GM19328 (cell line): ENCODE data around the gene SORCS2.

Source experiments
- ATAC-seq: cut with Tn5 transposase; IDR thresholded peaks from one replicate; pipeline ENCODE4 v1.9.1; 2021; ENCODE audit warnings: mild to moderate bottlenecking, moderate library complexity; ENCODE audit not compliant: unreplicated experiment

Gene SORCS2

DNA sequence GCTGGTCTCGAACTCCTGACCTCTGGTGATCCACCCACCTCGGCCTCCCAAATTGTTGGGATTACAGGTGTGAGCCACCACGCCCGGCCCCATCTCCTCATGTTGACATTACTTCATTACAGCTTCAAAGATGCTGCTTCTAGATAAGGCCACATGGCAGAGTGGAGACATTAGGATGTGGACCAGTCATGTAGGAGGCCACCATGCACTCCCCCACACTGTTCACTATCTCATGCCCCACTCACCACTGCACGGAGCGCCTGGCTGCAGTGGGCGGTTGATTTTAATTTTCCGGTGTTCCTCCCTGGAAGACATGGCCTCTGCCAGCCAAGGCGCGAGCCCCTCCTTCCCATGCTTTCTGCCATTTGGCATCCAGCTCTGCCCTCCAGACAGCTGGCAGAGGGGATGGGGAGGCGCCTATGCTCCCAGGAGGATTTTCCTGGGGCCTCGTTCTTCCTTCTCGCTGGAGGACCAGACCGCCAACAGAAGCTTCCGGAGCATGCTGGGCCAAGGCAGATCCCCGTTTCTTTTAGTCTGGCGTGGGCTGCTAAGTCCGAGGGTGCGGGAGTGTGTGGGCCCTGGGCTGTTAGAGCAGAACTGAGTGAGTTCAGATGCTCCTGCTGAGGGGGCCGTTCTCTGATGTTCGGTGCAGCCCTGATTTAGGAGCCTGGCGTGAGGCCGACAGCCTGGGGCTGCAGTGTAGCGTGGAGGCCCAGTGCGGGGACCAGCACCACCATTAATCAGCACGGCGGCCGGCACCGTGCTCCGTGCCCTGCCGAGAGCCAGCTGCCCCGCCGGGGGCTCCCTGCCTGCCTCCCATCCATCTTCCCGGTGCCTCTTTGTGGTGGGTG lies 93.1 kb downstream of the SORCS2 start:
- ATAC-seq = no peak

DNA sequence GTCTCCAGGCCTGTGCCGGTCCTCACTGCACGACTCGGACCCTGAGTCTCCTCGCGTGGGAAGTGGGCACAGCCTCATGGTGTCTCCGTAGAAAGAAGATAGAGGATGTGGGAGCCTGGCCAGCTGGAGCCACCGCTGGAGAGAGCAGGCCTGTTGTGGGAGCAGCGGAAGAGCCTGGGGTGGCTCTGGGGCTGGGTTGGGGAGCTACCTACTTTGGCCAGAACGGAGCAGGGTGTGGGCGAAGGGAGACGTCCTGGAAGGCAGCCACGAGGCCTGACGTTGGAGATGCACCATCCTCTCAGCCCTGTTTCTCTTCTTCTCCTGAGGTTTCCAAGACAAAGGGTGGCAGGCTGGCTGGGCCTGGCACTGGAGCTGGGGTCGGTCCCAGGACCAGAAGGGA lies 93.8 kb downstream of the SORCS2 start:
- ATAC-seq = no peak

DNA sequence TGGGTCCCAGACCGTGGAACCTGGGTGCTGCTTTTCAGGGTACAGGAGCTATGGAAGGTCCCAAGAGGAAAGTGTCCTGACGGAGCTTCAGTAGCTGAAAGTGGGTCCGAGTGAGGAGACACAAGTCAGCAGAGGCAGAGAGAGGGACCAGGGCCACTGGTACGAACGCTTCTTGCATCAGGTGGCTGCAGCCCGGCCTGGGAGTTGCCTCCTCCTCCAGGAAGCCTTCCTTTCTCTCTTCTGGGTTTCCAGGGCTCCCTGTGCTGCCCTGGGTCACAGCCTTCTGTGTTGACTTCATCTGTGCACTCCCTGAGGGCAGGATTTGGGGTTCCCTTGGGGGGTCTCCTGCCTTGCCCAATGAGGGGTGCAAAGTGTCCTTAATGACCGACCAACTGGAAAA lies 94.5 kb downstream of the SORCS2 start:
- ATAC-seq = no peak

DNA sequence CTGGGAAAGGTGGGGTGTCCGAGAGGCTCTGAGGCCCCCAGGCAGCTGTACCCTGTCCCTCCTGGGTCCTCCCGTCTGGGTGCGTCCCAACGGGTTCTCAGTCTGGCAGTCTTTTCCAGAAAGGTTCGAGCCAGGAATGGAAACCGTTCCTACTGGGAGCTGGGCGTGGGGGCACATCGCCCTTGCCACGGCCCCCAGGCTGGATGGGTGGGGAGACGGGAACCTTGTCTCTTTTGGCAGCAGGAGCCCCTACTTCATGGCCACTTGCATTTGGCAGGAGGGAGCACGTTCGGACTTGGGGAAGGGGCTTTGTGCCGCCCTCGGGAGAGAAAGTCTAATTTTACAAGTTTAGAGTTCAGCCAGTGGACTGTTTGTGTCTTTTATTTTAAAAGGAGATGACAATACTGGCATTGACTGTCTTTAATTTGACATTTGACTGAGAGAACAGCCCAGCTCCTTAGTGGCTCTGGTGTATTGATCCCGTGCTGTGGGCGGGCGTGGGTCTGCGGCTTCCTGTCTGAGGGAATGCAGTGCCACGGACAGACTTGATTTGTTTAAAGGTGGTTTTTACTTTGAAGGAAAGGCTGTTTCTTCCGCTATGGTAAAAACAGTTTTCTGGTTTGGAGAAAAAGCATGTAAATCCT lies 95.1 kb downstream of the SORCS2 start:
- ATAC-seq = no peak

DNA sequence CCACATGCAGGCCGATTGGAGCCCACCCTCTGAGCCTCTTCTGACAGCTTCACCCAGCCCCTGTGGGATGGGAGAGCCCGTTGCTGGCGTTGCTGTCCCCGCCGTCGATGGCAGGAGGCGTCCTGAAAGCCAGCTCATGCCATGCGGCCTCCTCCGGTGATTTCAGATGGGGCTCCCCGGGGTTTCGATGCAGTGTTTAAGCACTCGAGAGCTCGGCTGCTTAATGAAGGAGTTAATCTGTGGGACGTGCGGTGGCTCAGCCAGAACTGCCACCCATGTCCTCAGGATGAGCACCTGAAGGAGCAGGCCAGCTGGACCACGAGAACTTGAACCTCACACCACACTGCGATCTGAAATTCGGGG lies 95.6 kb downstream of the SORCS2 start:
- ATAC-seq = no peak

DNA sequence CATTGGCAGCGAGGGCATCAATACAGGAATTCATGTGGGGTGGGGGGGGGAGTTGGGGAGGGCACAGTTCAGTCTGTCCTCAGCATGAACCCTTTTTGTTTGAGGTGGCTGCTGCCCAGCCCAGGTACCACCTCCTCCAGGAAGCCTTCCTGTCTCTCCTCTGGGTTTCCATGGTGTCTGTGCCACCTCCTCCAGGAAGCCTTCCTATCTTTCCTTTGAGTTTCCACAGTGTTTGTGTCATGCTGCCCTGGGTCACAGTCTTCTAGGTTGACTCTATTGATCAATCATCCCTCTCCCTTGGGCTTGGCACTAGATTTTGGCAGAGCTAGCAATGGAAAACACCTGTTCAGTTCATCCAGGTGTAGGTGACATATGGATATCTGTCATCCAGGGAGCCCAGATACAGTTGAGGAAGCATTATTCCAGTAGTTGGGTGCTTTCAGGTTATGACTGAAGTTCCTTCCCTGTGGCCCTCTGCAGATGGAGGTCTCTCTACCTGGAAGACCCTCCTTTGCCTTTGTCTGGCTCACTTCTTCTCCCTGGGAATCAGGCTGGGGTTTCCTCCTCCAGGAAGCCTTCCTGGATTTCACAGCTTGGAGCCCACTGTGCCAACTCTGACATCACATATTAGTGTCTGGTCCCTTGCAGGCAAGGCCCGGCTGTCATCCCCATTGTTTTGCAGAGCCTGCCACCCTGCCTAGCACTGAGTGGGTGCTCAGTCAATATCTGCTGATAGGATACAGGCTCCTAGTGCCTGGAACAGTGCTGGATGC lies 96.6 kb downstream of the SORCS2 start:
- no peak for ATAC-seq

DNA sequence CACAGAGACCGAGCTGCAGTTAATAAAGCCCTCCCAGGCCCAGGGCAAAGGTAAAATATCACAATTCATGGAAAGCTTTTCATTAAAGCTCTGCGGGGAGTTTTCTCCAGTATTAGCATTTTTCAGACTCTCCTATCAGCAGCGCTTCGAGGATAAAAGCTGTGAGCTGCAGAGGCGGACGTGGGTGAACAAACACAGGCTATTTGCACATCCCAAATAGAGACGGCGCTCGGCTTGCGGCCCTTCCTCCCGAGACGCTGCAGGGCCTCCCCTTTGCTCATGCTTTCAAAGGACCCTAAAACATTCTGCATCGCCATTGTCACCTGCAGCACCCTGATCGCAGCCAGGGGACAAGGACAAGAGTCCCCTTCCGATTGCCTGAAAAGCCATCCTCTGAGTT lies 97.3 kb downstream of the SORCS2 start:
- ATAC-seq = no peak

DNA sequence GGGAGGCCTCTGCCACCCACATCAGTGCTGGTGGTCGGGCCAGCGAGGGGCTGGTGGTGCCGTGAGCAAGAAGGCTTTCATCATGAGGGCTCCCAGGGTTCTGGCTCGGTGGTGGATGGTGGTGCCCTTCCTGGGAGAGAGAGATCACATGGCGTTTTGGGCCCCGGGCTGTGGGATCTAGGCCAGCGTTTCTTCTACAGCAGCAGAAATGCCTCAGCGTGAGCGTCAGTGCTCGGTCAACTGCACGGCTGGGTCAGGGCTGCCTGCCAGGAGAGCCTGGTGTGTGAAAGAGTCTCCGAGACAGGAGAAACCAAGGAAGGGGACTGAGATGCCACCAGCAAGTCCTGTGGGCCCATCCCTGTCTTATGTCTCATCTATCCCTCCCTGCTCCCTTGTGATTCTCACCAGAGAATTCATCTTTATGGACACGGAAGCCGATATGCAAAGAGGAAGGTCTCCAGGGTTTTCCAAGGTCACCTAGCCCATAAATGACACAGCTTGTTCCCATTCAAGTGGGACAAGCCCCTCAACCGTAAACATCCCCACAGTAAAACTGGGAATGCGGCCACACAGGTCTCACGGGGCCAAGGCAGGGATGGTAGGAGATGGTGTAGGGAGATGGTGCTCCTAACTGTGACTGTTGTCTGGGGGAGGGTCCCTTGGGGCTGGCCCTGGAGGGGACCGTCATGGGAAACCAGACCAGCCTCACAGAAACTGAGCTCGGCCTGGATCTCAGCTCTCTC lies 99.2 kb downstream of the SORCS2 start:
- no peak for ATAC-seq

DNA sequence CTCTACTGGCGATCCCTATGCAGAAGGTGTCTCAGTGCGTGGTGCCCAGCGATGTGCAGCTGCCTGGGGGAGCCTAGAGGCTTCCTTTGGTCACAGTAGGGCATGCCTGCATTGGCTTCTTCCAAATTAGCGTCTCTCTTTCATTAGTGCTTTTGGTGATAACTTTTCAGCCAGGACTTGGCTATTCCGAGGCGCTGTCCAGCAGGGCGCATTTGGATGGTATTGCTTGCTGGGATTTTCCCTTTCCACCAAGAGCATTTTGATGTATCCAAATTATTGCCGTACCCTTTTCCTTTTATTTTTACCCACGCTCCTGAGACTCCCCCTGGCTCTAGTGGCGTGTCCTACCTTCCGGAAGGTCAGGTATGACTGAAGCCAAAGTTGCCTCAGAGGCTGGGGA lies 101.4 kb downstream of the SORCS2 start:
- no peak for ATAC-seq

DNA sequence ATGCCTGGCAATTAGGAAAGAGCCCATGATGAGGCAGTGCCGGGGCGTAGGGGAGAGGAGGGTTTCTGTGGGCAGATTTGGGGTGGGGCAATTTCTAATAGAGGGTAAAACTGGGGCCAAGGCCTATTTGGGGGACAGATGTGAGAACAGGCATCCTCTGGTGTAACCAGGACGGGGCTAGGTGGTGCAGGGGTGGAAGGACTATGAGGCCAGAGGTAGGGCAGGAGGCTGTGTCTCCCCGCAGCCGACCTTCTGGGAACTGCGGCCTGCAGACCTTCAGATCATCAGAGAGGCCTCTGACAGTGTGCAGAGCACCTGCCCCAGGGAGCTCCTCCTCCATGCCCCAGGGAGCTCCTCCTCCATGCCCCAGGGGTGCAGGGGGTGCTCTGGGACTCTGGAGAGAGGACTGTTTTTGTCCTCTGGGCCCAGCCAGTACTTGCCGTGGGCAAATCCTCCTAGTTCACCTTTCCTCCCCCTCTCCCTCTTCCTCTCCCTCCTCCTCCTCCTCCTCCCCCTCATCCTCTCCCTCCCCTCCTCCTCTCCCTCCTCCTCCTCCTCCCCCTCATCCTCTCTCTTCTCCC lies 101.9 kb downstream of the SORCS2 start:
- no peak for ATAC-seq

DNA sequence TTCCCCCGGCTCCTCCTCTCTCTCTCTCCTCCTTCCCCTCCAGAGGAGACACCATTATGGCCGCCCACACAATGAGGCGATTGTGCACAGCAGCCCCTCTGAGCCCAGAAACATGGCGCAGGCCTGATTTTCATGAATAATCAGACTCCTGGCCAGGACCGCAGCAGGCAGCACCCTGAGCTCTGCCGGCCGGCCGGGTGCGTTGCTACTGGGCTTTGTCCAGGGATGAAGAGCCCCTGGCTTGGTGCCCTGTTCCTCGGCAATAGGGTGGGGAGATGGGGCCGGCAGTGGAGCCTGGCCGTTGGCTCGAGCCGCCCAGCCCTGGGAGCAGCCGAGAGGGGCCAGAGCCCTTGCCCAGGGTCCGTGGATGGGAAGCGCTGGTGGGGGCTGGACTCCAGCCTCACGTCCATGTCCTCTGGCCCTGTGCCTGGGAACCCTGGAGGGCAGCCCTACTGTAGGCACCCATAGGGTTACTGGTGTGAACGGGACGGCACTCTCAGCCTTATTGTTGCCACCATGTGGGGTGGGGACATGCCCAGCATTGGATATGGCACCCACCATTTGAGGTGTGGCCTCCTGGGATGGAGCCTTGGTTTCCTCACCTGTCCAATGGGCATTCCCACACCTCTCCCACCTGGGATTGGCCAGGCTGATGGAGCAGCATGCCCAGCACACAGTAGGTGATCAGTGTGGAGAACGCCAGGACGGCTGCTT lies 103.0 kb downstream of the SORCS2 start:
- ATAC-seq = no peak

DNA sequence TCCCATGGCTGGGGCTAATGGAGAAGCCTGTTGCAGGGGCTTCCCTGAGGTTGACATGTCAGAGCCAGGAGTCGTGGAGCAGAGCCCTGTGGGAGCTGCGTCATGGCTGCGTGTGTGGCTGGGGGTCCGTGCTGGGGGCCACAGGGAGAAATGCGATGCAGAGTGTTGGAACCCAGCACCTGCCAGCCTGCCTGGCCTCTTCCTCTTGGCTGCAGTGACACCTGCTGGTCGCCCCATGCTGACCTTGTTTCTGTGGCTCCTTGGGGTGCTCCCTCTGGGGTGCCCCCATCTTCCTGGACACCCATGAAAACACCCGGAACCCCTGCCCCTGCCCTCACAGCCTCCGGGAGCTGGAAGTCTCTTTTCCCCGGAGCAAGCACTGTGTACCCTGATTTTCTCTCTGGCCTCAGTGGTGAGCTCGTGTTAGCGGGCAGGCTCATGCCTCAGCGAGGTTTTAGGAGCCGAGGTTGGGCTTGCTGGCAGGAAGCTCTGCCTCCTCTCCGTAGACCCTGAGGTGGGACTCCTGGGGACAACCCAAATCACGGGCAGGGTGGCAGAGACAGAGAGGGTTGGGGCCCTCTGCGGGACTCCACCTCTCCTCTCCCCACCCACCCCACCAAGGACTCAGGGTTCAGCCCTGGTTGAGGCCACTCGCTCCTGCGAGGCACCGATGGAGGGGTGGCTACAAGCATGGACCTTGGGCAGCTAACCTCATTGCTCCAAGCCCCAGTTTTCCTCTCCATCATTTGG lies 103.7 kb downstream of the SORCS2 start:
- no peak for ATAC-seq

DNA sequence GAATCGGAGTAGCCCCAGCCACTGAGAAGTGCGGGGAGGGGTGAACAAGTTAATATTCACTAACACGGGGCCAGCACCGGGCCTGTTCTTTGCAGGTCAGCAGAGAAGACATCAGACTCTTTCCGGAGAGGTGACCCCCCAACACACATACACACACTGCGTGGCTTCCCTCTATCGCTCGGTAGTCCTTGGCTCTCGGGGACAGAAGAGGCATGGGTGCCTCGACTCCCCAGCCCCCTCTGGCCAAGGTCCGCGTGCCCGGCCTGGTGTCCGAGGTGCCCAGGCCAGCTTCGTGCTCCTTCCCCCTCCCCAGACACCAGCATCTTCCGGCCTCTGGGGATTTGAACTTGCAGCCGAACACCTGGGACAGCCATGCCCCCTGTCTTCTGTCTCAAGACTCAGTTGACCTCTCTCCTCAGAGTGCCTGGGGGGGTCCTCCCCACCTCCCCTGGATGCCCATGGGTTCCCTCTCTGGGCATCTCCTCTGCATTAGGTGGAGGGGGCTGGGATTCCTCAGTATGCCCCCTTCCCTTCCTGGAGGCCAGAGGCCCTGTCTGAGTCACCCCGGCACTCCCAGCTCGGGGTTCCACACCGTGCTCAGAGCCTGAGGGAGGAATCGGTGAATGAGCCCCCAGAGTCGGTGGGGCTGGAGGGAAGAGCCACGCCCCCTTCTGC lies 104.5 kb downstream of the SORCS2 start:
- ATAC-seq = no peak

DNA sequence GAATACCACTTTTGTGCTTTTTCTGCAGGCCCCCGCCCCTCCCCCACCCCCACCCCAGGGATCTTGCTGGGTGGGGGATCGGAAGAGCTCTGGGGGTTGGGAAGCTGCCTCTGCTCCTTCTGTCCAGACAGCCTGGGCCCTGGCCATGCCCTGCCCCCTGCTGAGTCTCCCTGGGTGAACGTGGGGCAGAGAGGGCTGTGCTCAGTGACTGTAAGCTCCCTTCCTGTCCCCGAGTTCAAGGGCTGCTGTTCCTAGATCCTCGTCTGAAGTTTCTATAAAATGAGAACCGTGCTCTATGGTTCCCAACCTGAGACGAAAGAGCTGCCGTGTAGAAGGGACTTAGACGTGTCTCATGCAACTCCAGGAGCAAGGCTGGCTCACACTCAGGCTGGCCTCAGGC lies 105.0 kb downstream of the SORCS2 start:
- no peak for ATAC-seq

DNA sequence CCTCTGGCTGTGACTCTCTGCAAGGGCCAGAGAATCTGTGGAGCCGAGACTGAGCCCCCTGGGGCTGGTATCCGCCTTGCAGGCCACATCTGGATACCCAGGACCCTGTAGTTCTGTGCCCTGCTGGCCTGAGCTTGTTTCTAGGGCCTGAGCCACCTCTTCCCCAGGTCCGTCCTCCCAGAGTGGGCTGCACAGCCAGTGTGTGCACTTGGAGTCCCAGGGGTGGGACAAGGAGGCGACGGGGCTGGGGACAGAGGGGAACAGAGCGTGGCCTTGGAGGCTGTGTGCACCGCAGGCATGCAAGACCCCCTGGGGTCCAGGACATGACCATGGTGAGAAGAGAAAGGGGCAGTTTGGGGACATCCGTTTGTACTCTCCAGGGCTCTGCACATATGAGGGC lies 105.5 kb downstream of the SORCS2 start:
- ATAC-seq = no peak

DNA sequence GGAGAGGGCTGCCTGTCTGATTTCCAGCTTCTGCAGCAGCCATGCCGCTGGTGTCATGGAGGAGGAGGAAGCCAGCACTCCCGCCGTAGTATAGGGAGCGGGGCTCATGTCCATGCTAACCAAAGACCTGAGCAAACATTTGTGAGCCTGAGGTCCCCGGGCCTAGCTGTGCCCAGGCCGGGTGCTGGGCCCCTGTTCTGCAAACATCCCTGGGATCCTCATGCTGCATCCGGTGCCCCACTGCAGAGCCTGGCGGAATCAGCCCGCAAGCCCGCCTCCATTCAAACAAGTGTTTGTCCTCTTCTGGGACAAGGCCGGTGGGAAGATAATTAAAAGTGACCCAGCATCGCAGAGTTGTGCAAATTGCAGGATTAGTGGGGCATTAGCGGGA lies 106.3 kb downstream of the SORCS2 start:
- no peak for ATAC-seq

DNA sequence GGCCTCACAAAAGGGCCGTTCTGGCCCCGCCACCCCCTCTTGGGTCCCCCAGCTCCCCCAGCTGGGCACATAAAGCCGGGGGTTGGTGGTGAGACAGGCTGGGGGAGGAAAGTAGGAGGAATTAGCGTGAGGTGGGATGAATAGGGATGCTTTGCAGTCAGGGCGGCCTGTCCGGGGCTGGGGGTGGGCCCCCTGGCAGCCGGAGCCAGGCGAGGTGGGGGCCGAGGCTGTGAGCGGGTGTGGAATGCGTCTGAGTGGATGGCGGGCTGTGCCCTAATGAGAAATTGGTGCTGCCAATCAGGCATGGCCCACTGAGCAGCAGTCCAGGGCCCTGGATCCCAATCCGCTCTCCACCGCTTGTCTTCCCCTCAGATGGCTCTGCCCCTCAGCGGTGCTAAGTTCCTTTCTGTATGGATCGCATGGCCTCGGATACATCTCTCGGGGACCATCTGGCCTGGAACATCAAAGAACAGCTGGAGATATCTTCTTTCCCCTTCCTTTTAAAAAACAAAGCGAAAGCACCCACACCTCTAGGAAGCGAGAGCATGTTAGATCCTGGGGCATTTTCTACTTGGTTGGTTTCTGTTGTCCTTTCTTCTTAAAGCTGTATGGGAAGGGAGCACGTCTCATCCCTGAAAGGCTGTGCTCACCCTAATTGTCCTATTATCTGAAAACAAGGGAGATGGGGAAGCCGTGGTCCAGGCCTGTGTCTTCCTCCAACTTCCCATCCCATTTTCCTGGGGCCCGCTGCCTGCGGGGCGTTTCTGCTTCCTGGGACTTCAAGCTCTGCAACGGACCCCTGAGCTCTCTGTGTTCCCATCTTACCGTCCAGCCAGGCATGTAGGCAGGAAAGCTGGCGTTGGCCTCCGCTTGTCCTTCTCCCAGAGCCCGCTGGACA lies 106.9 kb downstream of the SORCS2 start:
- ATAC-seq = no peak
